Epithelial cell of proximal tubule (primary cell): ENCODE measurements around the gene KIAA2012. TPM values are rescaled to one million over a fixed set of nuclear protein-coding genes. Genes with fewer than 3 reads are reported as not detected.
A peak's percentile ranks its signal among the peaks of the same experiment; 100 is the strongest.
"Not testable (repeated sequence)": the region's sequence is repeated elsewhere in the genome, so short reads cannot be mapped to it uniquely, and the experiment has no call there.

Source experiments
- DNase-seq: peaks from one replicate; pipeline ENCODE4 v3.0.0-alpha.2; 2011; ENCODE audit warnings: low read depth
- H3K4me3 ChIP-seq: 2 replicates; pipeline ENCODE4 v1.5.1; 2011; ENCODE audit warnings: low read depth, mild to moderate bottlenecking, low read length
- total RNA-seq: library from RNA; depleted of rRNA; stranded (reverse); fragments of >200 nt; gene quantifications from 2 replicates; pipeline ENCODE4 v1.2.3, GENCODE V29; 2015
- TF ChIP-seq, protein P1 (sequence below): conservative IDR thresholded peaks from 2 replicates; pipeline ENCODE4 v1.5.1; 2012; ENCODE audit warnings: low read depth, mild to moderate bottlenecking, low read length

The KIAA2012 gene
- total RNA-seq, 1 donor from 2014 or later = not detected

DNA sequence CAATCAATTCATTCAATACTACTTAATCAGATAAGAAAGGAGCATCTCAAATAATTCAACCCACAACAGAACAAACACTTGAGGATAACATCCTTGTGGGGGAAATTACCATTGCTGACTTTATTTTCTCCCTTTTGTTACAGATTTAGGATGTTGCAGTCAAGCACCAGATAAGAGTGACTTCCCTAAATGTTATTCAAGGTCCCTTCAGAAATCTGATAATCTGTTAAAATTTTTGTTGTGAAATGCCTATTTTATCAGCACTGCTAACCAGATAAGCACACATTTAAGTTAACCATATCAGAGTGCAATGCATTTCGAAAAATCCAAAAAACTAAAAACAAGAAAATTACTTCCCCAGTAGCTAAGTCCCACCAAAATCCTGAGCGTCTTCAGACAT is 131.8 kb downstream of the KIAA2012 start:
- DNase-seq = no peak
- TF ChIP-seq, protein P1, sequence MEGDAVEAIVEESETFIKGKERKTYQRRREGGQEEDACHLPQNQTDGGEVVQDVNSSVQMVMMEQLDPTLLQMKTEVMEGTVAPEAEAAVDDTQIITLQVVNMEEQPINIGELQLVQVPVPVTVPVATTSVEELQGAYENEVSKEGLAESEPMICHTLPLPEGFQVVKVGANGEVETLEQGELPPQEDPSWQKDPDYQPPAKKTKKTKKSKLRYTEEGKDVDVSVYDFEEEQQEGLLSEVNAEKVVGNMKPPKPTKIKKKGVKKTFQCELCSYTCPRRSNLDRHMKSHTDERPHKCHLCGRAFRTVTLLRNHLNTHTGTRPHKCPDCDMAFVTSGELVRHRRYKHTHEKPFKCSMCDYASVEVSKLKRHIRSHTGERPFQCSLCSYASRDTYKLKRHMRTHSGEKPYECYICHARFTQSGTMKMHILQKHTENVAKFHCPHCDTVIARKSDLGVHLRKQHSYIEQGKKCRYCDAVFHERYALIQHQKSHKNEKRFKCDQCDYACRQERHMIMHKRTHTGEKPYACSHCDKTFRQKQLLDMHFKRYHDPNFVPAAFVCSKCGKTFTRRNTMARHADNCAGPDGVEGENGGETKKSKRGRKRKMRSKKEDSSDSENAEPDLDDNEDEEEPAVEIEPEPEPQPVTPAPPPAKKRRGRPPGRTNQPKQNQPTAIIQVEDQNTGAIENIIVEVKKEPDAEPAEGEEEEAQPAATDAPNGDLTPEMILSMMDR = no peak
- H3K4me3 ChIP-seq = no peak overlapping the region

DNA sequence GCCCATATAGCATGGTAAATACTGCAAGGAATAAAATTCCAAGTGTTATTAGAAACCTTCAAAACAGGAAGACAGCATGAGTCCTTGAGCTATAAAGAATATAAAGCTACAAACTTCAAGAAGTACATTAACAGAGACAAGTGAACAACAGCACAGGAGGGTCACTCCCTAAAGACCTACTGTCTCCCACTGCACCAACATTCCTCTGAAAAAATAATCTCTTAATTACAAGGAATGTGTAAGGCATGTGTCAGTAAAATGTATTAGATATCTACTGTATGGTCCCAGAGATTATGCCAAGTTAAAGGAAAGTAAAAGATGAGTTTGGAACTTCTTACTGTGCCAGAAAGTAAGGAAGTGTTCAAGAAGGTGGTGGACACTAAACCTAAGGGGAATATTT is 135.5 kb downstream of the KIAA2012 start:
- TF ChIP-seq, protein P1 = no peak
- no peak overlapping the region for H3K4me3 ChIP-seq
- DNase-seq = no peak

DNA sequence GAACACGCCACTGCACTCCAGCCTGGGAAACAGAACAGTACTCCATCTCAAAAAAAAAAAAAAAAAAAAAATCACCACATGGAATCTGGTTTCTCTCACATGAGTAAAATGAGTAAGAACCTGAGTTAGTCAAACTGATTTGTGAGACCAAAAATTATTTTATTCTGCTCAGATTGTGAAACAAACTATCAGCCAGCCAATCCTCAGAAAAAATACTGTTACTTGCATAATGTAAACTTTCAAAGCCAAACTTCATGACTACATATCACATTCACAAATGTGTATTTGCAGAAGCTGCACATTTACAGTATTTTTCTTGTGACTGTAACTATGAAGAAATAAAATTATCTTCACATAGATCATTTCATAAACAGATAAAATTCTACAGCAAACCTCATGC is 142.1 kb downstream of the KIAA2012 start:
- DNase-seq = no peak
- H3K4me3 ChIP-seq = no peak overlapping the region
- TF ChIP-seq, protein P1 = no peak

DNA sequence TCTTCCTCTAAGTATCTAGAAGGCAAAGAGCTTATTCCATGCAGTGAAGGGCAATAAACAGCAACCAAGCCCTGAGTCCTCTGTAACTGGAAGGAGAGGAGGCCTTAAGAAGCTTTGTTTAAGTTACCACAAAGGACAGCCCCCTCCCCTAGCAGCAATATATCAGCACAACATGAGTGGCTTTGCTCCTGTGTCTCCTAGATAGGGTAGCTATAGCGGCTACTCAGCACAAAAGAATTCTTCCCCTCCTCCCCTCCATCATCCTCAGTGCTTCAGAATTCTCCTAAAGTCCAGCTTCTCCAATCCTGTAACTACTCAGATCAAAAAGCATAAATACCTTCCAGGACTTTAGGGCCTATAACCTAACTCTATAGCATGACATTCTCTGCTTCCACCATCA is 148.8 kb downstream of the KIAA2012 start:
- DNase-seq = no peak
- TF ChIP-seq, protein P1 = no peak
- no peak overlapping the region for H3K4me3 ChIP-seq

DNA sequence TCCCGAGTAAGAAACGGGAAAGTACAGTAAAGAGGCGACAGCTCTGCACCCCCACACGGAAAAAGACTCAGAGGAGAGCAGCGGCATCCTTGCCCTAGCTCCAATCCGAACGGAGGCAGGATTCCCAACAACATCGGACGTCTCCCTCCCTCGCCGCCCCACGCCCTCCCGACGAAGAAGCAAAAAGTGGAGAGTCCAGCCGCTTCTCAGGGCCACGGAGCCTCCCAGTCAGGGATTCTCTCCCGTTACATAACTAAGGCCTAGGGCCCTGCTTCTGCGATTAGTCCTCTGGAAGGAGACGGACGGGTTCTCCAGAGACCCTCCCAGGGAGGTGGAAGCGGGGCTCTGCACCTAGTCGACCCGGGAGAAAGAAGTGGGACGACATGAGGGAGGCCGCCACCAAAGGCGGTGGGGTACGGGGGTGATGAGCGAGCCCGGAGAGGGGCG is 164.8 kb downstream of the KIAA2012 start:
- peak overlapping the region; percentile 98 for H3K4me3 ChIP-seq
- TF ChIP-seq, protein P1 = no peak
- DNase-seq = no peak

DNA sequence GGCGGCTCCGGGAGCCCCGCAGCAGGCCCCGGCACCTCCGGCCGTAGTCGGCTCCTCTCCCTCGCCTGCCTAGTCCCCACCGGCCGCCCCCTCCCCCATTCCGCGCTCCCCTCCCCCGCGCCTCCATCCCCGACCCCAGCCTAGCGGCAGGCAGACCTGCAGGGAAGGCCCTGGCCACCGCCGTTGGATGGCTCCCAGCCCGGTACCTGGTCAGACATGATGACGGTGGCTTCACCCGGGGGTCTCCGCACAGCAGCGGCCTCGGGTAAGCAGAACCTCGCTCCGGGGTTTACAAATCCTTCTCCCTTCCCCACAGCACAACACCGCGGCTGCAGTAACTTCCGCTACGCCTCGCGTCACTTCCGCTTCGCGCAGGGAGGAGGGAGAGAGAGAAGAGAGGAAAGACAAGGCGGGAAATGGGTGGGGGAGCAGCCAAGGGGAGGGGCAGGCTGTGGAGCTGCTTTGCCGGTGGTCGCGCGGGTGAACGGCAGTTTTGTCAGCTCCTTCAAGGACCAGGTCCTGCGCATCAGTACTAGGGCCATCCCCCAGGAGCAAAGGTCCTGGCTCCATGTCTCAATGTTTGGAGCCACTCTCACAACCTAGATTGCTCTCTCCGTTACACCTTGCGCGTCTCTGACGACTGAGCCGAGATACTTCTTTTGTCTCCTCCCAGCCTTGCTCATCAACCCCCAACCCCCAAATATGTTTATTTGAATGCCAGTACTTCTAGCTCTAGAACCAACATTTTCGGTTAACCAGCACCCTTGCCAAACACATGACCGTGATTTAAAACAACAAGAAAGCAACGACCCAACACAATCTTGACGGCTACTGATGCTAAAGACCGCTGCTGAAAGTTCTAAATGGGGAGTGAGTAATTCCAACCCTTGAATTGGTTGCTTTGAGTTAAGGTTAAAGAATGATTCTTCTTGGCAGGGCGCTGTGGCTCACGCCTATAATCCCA is 165.5 kb downstream of the KIAA2012 start, which contains the start of gene SUMO1:
TSS of gene SUMO1 (minus strand) at position 364 of the 964 bp plus-strand sequence. CDS start at position 218, 146 bp downstream.
- TF ChIP-seq, protein P1 = no peak
- peak; percentile 30 for DNase-seq
- H3K4me3 ChIP-seq = peak within 1 kb of the TSS; percentile 98

DNA sequence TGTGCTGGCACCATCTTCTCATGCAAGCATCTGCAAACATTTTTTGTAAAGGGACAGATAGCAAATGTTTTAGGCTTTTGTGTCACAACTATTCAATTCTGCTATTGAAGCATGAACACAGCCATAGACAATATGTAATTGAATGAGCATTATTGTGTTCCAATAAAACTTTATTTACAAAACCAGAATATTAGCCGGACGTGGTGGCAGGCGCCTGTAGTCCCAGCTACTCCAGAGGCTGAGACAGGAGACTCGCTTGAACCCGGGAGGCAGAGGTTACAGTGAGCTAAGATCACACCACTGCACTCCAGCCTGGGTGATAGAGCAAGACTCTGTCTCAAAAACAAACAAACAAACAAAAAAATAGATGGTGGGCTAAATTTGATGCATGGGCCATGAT is 174.7 kb downstream of the KIAA2012 start:
- DNase-seq = not testable (repeated sequence)

More for the DNA sequence above, 174.7 kb downstream of the KIAA2012 start:
- H3K4me3 ChIP-seq = not testable (repeated sequence)
